PC-9 (cell line): ENCODE results near the gene TK2.

ENCODE experiments used
- CTCF ChIP-seq: fragments of 200-600 bp; sonication (generic); conservative IDR thresholded peaks from 2 replicates; pipeline ENCODE4 v1.6.1; 2017; ENCODE audit warnings: mixed run types, antibody characterized with exemption, mild to moderate bottlenecking, moderate library complexity
- EZH2 ChIP-seq: fragments of 200-600 bp; sonication (generic); IDR thresholded peaks from 2 replicates; pipeline ENCODE4 v1.8.0; 2017; ENCODE audit warnings: antibody characterized with exemption, low read depth

- no peak for TF ChIP-seq CTCF
- TF ChIP-seq EZH2, result no peak
Observed at GRCh38 chr16:66471716-66472393, 78.1 kb downstream of the TK2 start.
